Measurements from ENCODE around the gene GNRH2.

- no peak for TF ChIP-seq EZH2 (IDR thresholded peaks at IDR 0.05; ENCODE audit: insufficient read depth, poor library complexity, severe bottlenecking)
- TF ChIP-seq EZH2phosphoT487 (IDR thresholded peaks at IDR 0.05; ENCODE audit: insufficient read depth, low read depth) = no peak
Observed at GRCh38 chr20:3043322-3043721, at the start of gene GNRH2.
